GM21723 (cell line): ENCODE data around the gene ADAMTSL1.

Experiments used
- ATAC-seq: cut with Tn5 transposase; IDR thresholded peaks from one replicate; pipeline ENCODE4 v1.9.1; 2021; ENCODE audit warnings: mild to moderate bottlenecking, moderate library complexity; ENCODE audit not compliant: unreplicated experiment

ADAMTSL1 gene

GRCh38 chr9:18849270-18849669 lies 375.3 kb downstream of the ADAMTSL1 start:
- ATAC-seq, result no peak

GRCh38 chr9:18849890-18850677 lies 376.1 kb downstream of the ADAMTSL1 start:
- no peak for ATAC-seq

- ATAC-seq, result no peak
Observed at GRCh38 chr9:18851069-18851795, 377.3 kb downstream of the ADAMTSL1 start.

GRCh38 chr9:18855656-18856055 lies 381.7 kb downstream of the ADAMTSL1 start:
- no peak for ATAC-seq

GRCh38 chr9:18857334-18857733 lies 383.4 kb downstream of the ADAMTSL1 start:
- ATAC-seq, result no peak

GRCh38 chr9:18857769-18858168 lies 383.8 kb downstream of the ADAMTSL1 start:
- no peak for ATAC-seq

GRCh38 chr9:18861609-18862544 lies 387.9 kb downstream of the ADAMTSL1 start:
- no peak for ATAC-seq

- ATAC-seq, result no peak
Observed at GRCh38 chr9:18863791-18864190, 389.8 kb downstream of the ADAMTSL1 start.

GRCh38 chr9:18864516-18864915 lies 390.6 kb downstream of the ADAMTSL1 start:
- no peak for ATAC-seq

GRCh38 chr9:18865542-18865941 lies 391.6 kb downstream of the ADAMTSL1 start:
- ATAC-seq, result no peak

- ATAC-seq, result no peak
Observed at GRCh38 chr9:18866121-18866831, 392.3 kb downstream of the ADAMTSL1 start.

- no peak for ATAC-seq
Observed at GRCh38 chr9:18869725-18870124, 395.8 kb downstream of the ADAMTSL1 start.

- no peak for ATAC-seq
Observed at GRCh38 chr9:18874069-18874468, 400.1 kb downstream of the ADAMTSL1 start.

GRCh38 chr9:18874990-18875389 lies 401.0 kb downstream of the ADAMTSL1 start:
- ATAC-seq, result peak; percentile 76

- no peak for ATAC-seq
Observed at GRCh38 chr9:18877984-18878383, 404.0 kb downstream of the ADAMTSL1 start.

- ATAC-seq, result no peak
Observed at GRCh38 chr9:18881758-18882157, 407.8 kb downstream of the ADAMTSL1 start.

GRCh38 chr9:18887546-18887945 lies 413.6 kb downstream of the ADAMTSL1 start:
- ATAC-seq, result no peak

GRCh38 chr9:18888290-18888689 lies 414.3 kb downstream of the ADAMTSL1 start:
- ATAC-seq, result no peak

GRCh38 chr9:18889550-18889949 lies 415.6 kb downstream of the ADAMTSL1 start:
- no peak for ATAC-seq

- ATAC-seq, result peak; percentile 75
Observed at GRCh38 chr9:18890372-18890771, 416.4 kb downstream of the ADAMTSL1 start.
